Right ventricle myocardium inferior (tissue), 1 donor: Measurements from ENCODE around the gene CHAD. TPM values are rescaled to one million over a fixed set of nuclear protein-coding genes. Genes with fewer than 3 reads are reported as not detected.
A peak's percentile ranks its signal among the peaks of the same experiment; 100 is the strongest.
"Not testable (repeated sequence)": the region's sequence is repeated elsewhere in the genome, so short reads cannot be mapped to it uniquely, and the experiment has no call there.

Experiments used
- ATAC-seq: fragments of 200-7000 bp; cut with Tn5 transposase; one replicate; pipeline ENCODE4 v1.9.1; 2020; ENCODE audit warnings: mild to moderate bottlenecking, moderate library complexity
- DNase-seq: peaks from one replicate; pipeline ENCODE4 v3.0.0; 2021; ENCODE audit errors: missing footprints
- intact Hi-C: fragments of 100-400 bp; cut with DNase I; formaldehyde crosslinking; loops from one replicate; pipeline ENCODE4 v1.11.0; 2022
- total RNA-seq: library from RNA; stranded (reverse); fragmentation: NEBNext Ultra II Directional; extraction: Animal tissue kit (Norgen Biotek cat#: 25700); gene quantifications from one replicate; pipeline ENCODE4 v1.2.1, GENCODE V29; 2021
- donor health status: DM: no; HTN: yes; CAD: no; lungs with severe emphysema.

CHAD gene
- total RNA-seq, 1 donor from 2014 or later, result 0.16 TPM

- ATAC-seq (no peak), DNase-seq (no peak)
- intact Hi-C loops, result no loop called here
Observed at GRCh38 chr17:50444841-50445715, 23.6 kb downstream of the CHAD start.

DNA sequence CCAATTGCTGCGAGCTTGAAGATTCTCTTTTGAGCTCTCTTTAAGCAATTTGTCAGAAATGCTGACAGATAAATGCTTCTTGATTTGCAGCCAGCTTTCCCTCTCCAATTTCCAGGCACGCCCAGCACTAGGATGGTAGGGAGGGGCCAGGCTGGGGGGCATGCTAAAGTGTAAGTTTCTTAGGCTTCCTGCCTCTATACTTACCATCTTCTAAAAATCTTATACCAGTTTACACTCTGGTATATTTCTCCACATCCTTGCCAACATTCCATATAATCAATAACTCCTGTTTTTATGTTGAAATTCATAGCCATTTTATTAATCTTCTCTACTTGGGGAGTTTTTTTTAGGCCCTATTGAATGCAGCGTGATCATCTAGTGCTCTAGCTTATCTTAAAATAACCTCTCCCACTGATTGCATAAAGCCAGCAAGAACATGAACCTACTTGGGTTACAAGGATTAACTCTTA, 25.1 kb downstream of the CHAD start:
- intact Hi-C loops, result no loop called here
- ATAC-seq (peak; percentile 36), DNase-seq (no peak)

- intact Hi-C loops, result no loop called here
- DNase-seq (no peak), ATAC-seq (no peak)
Observed at GRCh38 chr17:50440838-50441829, 27.5 kb downstream of the CHAD start.

DNA sequence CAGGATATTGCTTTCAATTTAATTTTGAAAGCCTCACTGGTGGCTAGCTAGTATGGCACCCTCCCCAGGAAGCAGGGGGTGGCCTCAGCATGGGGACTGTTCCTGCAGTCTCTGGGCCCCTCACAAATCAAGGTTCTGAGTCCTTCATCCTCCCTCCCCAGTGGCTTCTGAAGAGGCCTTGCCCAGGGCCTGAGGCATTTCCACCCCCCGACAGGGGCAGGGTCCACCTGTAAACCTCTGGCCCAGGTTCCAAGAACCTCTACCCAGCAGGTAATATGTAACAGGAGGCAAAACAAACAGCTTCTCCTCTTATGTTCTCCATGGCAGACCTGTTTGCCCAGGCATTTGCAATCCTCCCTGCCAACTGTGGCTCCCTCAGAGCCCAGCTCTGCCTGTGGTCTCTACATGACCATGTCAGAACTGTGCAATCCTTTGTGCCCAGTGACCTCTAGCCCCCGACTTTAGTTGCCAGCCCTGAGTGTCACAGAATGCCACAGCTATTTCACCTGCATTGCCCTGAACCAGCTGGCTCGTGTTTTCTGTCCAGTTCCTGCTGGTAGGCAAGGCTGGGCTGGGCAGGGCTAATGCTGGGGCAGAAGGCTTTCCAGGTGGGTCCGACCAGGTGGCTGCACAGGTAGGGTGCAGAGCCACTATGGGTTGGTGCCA, 28.4 kb downstream of the CHAD start:
- DNase-seq, result no peak
- no peak for ATAC-seq
- intact Hi-C loops, result no loop called here

- intact Hi-C loops, result no loop called here
- ATAC-seq, result no peak
- no peak for DNase-seq
Observed at GRCh38 chr17:50439008-50439407, 29.7 kb downstream of the CHAD start.

DNA sequence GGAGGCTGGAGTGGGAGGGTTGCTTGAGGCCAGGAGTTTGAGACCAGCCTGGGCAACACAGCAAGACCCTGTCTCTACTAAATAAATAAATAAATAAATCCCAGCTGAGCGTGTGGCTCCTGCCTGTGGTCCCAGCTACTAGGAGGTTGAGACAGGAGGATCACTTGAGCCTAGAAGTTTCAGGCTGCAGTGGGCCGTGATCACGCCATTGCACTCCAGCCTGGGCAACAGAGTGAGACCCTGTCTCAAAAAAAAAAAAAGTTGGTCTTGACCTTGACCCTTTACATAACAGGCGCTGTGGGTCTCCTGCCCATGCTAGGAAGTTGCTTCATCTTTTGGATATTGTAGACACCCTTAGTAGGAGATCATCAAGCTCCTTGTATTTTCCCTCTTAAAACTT, 31.3 kb downstream of the CHAD start:
- intact Hi-C loops, result no loop called here
- ATAC-seq (no peak), DNase-seq (no peak)

- no peak for ATAC-seq
- DNase-seq, result no peak
- intact Hi-C loops, result no loop called here
Observed at GRCh38 chr17:50432125-50432762, 36.4 kb downstream of the CHAD start.

DNA sequence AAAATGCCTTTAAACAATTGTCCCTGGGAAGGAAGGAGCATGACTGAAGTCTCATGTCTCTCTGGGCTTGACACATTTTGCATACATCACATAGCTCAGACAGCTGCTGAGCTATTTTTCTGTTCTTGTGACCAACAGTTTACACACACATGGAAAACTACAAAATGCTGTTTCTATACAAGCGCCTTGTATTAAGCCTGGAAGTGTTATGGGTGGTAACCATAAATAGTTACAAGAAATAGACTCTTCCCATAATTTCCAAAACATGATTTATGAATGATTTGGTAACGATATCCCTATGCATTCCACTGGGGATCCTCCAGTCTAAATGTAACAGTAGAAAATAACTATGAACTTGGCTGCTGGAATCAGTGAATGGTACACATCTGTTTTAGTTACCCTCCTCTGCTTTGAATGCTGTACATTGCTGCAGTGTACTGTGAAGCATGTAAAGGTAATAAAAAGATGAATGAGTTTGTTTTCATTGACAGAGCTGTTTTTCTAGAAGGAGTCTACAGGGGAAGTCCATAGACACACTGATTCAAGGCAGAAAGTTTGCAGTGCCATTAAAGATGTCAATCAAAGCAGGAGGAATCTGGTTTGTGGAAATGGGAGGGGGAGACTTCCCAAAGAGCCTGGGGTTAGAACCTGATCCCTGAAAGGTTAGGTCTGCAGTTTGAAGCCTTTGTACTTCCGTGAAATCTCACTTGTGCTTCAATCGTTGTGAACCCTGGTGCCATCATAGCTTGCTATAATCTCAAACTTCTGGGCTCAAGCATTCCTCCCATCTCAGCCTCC, 37.7 kb downstream of the CHAD start:
- intact Hi-C loops, result no loop called here
- DNase-seq (no peak), ATAC-seq (no peak)

GRCh38 chr17:50429793-50430192, 38.9 kb downstream of the CHAD start:
- ATAC-seq (no peak), DNase-seq (no peak)
- intact Hi-C loops, result no loop called here

DNA sequence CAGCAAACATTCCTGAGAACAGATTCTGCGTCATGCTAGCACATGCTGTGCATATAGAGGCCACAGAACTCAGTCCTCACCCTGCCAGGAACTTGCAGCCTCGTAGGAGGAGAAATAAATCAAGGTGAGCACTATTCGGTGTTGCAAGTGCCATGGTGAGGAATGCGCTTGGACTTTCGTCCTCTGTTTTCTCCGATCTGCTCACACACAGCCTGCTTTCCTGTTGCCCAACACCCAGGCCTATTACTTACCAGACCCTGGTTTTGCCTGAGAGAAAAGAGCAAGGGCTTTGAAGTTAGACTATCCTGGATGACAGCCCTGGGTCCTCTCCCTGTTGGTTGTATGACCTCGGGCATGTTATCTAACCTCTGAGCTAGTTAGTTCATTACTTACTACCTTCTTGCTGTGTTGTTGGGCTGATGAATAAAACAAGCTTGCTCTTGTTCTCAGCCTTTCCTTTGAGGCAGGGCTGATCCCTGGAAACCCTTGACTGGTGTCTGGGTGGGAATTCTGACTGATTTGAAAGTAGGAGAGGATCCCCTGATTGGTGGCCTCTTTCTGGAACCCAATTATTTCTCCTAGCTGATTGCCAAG, 39.8 kb downstream of the CHAD start:
- DNase-seq (no peak), ATAC-seq (no peak)
- intact Hi-C loops, result no loop called here

GRCh38 chr17:50428126-50428525, 40.6 kb downstream of the CHAD start:
- ATAC-seq, DNase-seq, intact Hi-C loops: not testable (repeated sequence)

GRCh38 chr17:50426814-50427787, 41.6 kb downstream of the CHAD start:
- DNase-seq, result no peak
- intact Hi-C loops, result loop anchor here (2.0 kb wide), 1 partner anchor 52 kb away; the partner anchor contains the start of gene RSAD1
- ATAC-seq, result peak; percentile 70

DNA sequence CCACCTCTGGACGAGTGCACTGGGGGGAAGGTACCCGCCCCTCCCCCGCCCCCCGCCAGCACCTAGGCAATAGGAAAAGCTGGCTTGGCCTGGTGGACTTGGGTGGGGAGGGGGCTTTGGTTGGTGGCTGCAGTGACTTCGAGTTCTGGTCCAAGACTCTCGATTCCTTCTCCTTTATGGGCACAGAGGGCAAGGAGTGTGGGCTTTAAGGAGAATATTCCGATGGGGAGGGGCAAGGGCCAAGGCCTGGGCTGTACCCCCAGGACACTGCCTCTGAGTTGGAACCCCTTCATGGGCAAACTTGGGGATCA, 42.3 kb downstream of the CHAD start:
- ATAC-seq (peak; percentile 2), DNase-seq (no peak)
- intact Hi-C loops, result loop anchor here (2.0 kb wide), 1 partner anchor 52 kb away; the partner anchor contains the start of gene RSAD1

DNA sequence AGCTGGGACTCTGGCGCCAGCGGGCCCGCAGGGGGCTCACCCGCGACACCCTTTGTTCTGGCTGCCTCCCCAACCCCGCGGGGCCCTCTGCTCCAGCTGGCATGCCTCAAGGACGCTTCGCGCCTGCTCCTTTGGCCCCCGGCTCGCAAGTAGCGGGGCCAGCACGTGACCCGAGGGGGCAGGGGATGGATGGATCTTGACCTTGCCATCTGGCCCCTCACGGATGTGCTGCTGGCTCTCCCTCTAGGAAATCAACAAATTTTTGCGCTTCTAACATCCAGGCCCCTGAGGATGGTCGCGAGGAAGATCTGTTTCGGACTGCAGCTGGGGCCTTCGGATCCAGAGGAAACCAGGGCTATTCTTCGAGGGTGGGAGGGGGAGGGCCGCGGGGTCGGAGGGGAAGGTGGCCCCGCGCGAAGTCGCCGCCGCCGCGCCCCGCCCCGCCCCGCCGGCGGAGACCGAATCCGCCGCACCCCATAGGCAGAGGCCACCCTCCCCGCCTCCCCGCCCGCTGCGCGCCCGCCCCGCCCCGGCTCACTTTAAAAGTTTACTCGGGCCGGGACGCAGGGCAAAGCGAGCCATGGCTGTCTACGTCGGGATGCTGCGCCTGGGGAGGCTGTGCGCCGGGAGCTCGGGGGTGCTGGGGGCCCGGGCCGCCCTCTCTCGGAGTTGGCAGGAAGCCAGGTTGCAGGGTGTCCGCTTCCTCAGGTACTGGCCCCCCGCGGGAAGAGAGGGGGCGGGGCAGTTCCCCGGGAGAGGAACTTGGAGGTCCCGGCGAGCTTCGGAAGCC, 42.8 kb downstream of the CHAD start, which contains the start of gene ACSF2:
Gene ACSF2 (plus strand): TSS at position 537 of the 790 bp plus-strand sequence. CDS start 44 bp downstream, at position 581.
- intact Hi-C loops, result loop anchor here (2.0 kb wide), 1 partner anchor 53 kb away; the partner anchor contains the start of gene RSAD1
- DNase-seq, result peak; percentile 88
- peak; percentile 93 for ATAC-seq

- intact Hi-C loops, result no loop called here
- no peak for ATAC-seq
- DNase-seq, result no peak
Observed at GRCh38 chr17:50424996-50425681, 43.5 kb downstream of the CHAD start.
